ENCODE measurements around the gene DOCK2. TPM values are rescaled to one million over a fixed set of nuclear protein-coding genes. Genes with fewer than 3 reads are reported as not detected.

DOCK2 gene
- total RNA-seq, 1 donor from 2014 or later, result 108 TPM

DNA sequence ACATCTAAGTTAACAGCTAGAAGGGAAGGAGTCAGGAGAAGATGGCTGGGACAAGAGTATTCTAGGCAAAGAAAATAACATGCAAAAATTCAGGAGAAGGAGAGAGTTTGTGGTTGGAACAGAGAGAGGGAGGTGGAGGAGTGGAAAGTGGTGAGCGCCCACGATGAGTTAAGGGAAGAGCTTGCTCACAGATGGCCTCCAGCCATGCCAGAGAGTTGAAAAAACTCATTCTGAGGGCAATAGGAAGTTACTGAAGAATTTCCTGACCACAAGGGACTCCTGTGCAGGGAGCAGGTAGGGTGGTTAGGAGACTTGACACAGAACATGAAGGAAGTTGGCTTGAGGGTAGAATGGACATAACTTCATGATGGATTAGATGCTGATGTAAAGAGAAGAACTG, 159.7 kb downstream of the DOCK2 start:
- no peak for DNase-seq
- intact Hi-C loops (cut with DNase I), result no loop called here
- Histone ChIP-seq H3K36me3 (peaks cover 6% of the 10 kb centered on the region), H3K9me3 (no peaks in the 10 kb centered on the region), H3K27me3 (ENCODE audit: low read depth) (no peaks in the 10 kb centered on the region), H3K4me3 (no peak overlapping the region), H3K4me1 (no peaks in the 10 kb centered on the region), H3K27ac (no peak overlapping the region)
- no peak for TF ChIP-seq CTCF (IDR thresholded peaks at IDR 0.05)
- ATAC-seq, result no peak

- Histone ChIP-seq H3K9me3 (no peaks in the 10 kb centered on the region), H3K27ac (no peak overlapping the region), H3K27me3 (ENCODE audit: low read depth) (no peaks in the 10 kb centered on the region), H3K4me1 (no peaks in the 10 kb centered on the region), H3K36me3 (peaks cover 6% of the 10 kb centered on the region), H3K4me3 (no peak overlapping the region)
- no peak for TF ChIP-seq CTCF (IDR thresholded peaks at IDR 0.05)
- ATAC-seq (no peak), DNase-seq (no peak)
- intact Hi-C loops (cut with DNase I), result no loop called here
These were observed 160.5 kb downstream of the DOCK2 start for GRCh38 chr5:169797577-169797976.

GRCh38 chr5:169798438-169798837, 161.4 kb downstream of the DOCK2 start:
- no peaks in the 10 kb centered on the region for H3K9me3 ChIP-seq
- intact Hi-C loops (cut with DNase I), result no loop called here
- no peak for TF ChIP-seq CTCF (IDR thresholded peaks at IDR 0.05)
- no peak overlapping the region for H3K27ac ChIP-seq
- no peaks in the 10 kb centered on the region for H3K4me1 ChIP-seq
- peaks cover 6% of the 10 kb centered on the region for H3K36me3 ChIP-seq
- H3K4me3 ChIP-seq, result no peak overlapping the region
- no peaks in the 10 kb centered on the region for H3K27me3 ChIP-seq (ENCODE audit: low read depth)
- ATAC-seq, result no peak
- no peak for DNase-seq

DNA sequence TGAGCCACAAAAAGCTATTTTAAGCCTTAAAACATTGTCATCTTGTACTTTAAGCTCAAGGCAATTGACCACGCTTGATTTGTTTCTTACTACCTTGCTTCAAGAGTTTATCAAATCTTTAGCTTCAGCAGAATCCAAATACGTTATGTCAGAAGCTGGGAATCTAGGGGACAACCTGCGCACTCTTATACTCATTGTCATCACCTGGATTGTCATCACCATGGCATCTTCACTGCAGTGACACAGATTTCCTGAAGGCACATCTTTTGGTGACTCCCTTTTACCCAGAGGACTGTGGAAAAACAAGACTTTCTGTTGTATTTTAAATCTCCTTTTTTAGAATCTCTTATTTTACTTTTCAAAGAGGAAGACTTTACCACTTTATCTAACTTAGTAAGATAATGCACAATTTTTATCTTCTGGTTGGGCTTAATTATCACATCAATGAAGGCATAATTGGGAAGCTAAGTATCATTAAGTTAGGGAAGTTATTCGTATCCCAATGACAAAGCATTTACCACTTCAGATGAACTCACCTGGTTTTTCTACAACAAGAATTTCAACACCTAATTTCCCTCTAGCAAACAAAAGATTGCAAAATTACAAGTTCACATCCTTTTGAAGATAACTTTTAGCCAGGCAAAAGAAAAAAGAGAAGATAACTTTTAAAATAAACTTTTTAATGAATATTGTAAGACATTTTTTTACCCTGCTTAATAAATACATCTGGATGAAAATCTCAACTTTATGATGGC, 162.0 kb downstream of the DOCK2 start:
- ATAC-seq (no peak), DNase-seq (no peak)
- Histone ChIP-seq H3K27ac (no peak overlapping the region), H3K9me3 (no peaks in the 10 kb centered on the region), H3K27me3 (ENCODE audit: low read depth) (no peaks in the 10 kb centered on the region), H3K4me1 (no peaks in the 10 kb centered on the region), H3K36me3 (peaks cover 7% of the 10 kb centered on the region), H3K4me3 (no peak overlapping the region)
- no peak for TF ChIP-seq CTCF (IDR thresholded peaks at IDR 0.05)
- intact Hi-C loops (cut with DNase I), result no loop called here

DNA sequence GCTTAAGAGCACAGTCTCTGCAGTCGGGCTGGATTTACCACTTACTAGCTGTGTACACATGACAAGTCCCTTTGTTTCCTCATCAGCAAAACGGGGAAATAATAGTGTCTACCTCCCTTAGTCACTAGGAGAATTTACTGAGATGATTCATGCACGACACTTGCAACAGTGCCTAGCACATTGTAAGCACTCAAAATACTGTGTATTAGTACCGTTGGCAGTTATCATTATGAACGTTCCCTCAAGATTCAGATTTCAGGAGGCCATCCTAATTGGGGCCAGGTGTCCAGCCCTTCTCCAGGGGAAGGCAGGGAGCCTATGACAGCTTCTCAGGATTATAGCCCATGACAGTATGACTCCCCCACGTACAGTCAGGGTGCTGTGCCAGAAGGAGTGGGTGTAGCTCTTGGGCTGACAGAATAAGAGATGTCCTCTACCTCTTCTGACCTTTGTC, 164.3 kb downstream of the DOCK2 start:
- DNase-seq, result no peak
- peak; percentile 18 to 50 for ATAC-seq

More for the DNA sequence above, 164.3 kb downstream of the DOCK2 start:
- Histone ChIP-seq H3K27me3 (ENCODE audit: low read depth) (no peaks in the 10 kb centered on the region), H3K9me3 (no peaks in the 10 kb centered on the region), H3K36me3 (peaks cover 6% of the 10 kb centered on the region), H3K4me1 (no peaks in the 10 kb centered on the region), H3K4me3 (no peak overlapping the region), H3K27ac (no peak overlapping the region)
- intact Hi-C loops (cut with DNase I), result no loop called here
- no peak for TF ChIP-seq CTCF (IDR thresholded peaks at IDR 0.05)
